Measurements from ENCODE around the gene NDUFS7.
"Not testable (repeated sequence)": the region's sequence is repeated elsewhere in the genome, so short reads cannot be mapped to it uniquely, and the experiment has no call there.

The NDUFS7 gene

DNA sequence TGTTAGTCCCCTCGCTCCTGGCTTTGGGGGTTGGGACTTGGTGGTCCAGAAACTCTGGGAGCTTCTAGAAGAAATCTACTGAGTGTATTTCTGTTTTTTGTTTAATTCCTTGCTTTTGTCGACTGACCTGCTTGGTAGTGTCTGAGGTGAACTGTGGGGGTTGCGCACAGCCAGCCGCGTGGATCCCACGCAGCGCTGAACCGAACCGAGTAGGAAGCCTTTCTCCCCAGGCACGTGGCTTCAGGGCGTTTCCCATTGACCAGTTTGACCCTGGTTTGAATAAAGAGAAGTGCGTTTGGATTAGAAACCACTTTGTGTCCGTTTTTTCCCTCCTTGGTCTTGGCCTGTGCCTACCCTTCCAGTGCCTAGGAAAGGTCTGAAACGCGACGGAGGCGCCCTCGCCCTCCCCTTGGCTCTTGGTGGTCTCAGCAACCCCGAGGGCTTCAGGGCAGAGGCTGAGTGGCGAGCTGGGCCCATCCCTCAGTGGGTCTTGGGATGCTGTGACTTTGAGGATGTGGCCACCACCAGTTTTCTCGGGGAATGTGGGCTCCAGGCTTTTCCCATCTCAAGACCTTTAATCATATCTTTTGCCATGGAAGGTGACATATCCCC, 51.8 kb downstream of the NDUFS7 start:
- no peak for DNase-seq (ENCODE audit: low read depth)
- TF ChIP-seq, protein P1, sequence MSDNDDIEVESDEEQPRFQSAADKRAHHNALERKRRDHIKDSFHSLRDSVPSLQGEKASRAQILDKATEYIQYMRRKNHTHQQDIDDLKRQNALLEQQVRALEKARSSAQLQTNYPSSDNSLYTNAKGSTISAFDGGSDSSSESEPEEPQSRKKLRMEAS (IDR thresholded peaks at IDR 0.05; ENCODE audit: low read depth, low read length) = no peak
- TF ChIP-seq, protein P2, sequence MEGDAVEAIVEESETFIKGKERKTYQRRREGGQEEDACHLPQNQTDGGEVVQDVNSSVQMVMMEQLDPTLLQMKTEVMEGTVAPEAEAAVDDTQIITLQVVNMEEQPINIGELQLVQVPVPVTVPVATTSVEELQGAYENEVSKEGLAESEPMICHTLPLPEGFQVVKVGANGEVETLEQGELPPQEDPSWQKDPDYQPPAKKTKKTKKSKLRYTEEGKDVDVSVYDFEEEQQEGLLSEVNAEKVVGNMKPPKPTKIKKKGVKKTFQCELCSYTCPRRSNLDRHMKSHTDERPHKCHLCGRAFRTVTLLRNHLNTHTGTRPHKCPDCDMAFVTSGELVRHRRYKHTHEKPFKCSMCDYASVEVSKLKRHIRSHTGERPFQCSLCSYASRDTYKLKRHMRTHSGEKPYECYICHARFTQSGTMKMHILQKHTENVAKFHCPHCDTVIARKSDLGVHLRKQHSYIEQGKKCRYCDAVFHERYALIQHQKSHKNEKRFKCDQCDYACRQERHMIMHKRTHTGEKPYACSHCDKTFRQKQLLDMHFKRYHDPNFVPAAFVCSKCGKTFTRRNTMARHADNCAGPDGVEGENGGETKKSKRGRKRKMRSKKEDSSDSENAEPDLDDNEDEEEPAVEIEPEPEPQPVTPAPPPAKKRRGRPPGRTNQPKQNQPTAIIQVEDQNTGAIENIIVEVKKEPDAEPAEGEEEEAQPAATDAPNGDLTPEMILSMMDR (IDR thresholded peaks at IDR 0.05; ENCODE audit: low read depth, low read length) = no peak
- TF ChIP-seq POLR2A (IDR thresholded peaks at IDR 0.05; ENCODE audit: extremely low read depth, insufficient read length) (no peak), MYC (IDR thresholded peaks at IDR 0.05; ENCODE audit: low read depth, low read length) (no peak)
- H3K4me3 ChIP-seq (ENCODE audit: low read depth, low read length) = no peak overlapping the region

DNA sequence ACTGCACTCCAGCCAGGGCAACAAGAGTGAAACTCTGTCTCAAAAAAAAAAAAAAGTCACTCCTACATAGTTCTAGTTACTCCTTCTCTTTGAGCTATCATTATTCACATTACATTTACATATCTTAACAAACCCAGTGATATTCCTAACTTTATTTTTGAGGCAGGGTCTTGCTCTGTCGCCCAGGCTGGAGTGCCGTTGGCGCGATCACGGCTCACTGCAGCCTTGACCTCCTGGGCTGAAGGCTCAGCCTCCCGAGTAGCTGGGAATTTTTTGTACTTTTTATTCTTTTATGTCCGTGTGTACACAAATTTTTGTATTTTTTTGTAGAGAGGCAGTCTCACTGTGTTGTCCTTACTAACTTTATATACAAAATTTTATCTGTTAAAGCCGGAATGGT, 53.9 kb downstream of the NDUFS7 start:
- TF ChIP-seq, protein P2 (IDR thresholded peaks at IDR 0.05; ENCODE audit: low read depth, low read length) = no peak
- TF ChIP-seq, protein P1 (IDR thresholded peaks at IDR 0.05; ENCODE audit: low read depth, low read length) = no peak
- TF ChIP-seq MYC (IDR thresholded peaks at IDR 0.05; ENCODE audit: low read depth, low read length) = no peak
- no peak for TF ChIP-seq POLR2A (IDR thresholded peaks at IDR 0.05; ENCODE audit: extremely low read depth, insufficient read length)
- no peak for DNase-seq (ENCODE audit: low read depth)
- no peak overlapping the region for H3K4me3 ChIP-seq (ENCODE audit: low read depth, low read length)

- DNase-seq (ENCODE audit: low read depth) = peak; percentile 90
- peak; percentile 76 for TF ChIP-seq MYC (IDR thresholded peaks at IDR 0.05; ENCODE audit: low read depth, low read length)
- TF ChIP-seq, protein P1 (IDR thresholded peaks at IDR 0.05; ENCODE audit: low read depth, low read length) = peak; percentile 86
- TF ChIP-seq POLR2A (IDR thresholded peaks at IDR 0.05; ENCODE audit: extremely low read depth, insufficient read length) = peak; percentile 95
- TF ChIP-seq, protein P2 (IDR thresholded peaks at IDR 0.05; ENCODE audit: low read depth, low read length) = peak; percentile 61
- peak within 1 kb of the TSS; percentile 83 for H3K4me3 ChIP-seq (ENCODE audit: low read depth, low read length)
Observed at GRCh38 chr19:1438035-1438932, 54.6 kb downstream of the NDUFS7 start, which contains the start of gene RPS15. TSS of gene RPS15 (plus strand) at chr19:1438396. CDS start at chr19:1438426, 30 bp downstream.

GRCh38 chr19:1438933-1439354, 55.2 kb downstream of the NDUFS7 start:
- peak overlapping the region; percentile 83 for H3K4me3 ChIP-seq (ENCODE audit: low read depth, low read length)
- no peak for TF ChIP-seq MYC (IDR thresholded peaks at IDR 0.05; ENCODE audit: low read depth, low read length)
- TF ChIP-seq, protein P1 (IDR thresholded peaks at IDR 0.05; ENCODE audit: low read depth, low read length) = no peak
- no peak for TF ChIP-seq POLR2A (IDR thresholded peaks at IDR 0.05; ENCODE audit: extremely low read depth, insufficient read length)
- TF ChIP-seq, protein P2 (IDR thresholded peaks at IDR 0.05; ENCODE audit: low read depth, low read length) = no peak
- no peak for DNase-seq (ENCODE audit: low read depth)

DNA sequence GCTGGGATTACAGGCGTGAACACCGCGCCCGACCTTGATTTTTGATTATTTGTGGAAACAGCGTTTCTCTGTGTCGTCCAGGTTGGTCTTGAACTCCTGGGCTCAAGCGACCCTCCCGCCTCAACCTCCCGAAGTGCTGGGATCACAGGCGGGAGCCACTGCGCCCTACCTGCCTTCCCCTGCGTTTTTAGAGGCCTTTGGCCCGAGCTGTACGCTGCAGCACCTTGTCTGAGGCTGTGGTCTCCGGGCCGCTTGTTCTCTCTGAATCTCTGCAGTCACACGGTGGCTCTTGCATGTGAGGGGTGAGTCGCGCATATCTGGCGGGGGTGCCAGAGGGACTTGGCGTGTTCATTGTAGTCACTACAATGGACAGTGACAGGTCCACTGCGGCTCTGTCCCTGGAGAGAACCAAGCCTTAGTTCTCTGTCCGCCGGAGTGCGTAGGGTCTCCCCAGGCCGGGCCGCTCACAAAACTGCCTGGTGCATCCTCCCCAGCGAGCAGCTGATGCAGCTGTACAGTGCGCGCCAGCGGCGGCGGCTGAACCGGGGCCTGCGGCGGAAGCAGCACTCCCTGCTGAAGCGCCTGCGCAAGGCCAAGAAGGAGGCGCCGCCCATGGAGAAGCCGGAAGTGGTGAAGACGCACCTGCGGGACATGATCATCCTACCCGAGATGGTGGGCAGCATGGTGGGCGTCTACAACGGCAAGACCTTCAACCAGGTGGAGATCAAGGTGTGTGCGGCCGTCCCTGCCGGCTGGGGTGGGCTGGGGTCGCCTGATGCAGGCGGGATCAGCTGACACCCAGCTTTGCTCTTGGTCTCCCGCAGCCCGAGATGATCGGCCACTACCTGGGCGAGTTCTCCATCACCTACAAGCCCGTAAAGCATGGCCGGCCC, 56.1 kb downstream of the NDUFS7 start:
- H3K4me3 ChIP-seq (ENCODE audit: low read depth, low read length) = peak overlapping the region; percentile 83
- DNase-seq (ENCODE audit: low read depth) = not testable (repeated sequence)

All from NB4 (cell line).